Activated CD4-positive, CD25-positive, alpha-beta regulatory T cell treated with anti-CD3 and anti-CD28 coated beads, Interleukin-2, amount 50 U/mL, for 16 hours (primary cell): Measurements from ENCODE around the gene STN1.

Experiments used
- DNase-seq: peaks from one replicate; pipeline ENCODE4 v3.0.0-alpha.2; 2020; ENCODE audit warnings: low read depth, low spot score

Gene STN1, protein sequence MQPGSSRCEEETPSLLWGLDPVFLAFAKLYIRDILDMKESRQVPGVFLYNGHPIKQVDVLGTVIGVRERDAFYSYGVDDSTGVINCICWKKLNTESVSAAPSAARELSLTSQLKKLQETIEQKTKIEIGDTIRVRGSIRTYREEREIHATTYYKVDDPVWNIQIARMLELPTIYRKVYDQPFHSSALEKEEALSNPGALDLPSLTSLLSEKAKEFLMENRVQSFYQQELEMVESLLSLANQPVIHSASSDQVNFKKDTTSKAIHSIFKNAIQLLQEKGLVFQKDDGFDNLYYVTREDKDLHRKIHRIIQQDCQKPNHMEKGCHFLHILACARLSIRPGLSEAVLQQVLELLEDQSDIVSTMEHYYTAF

DNA sequence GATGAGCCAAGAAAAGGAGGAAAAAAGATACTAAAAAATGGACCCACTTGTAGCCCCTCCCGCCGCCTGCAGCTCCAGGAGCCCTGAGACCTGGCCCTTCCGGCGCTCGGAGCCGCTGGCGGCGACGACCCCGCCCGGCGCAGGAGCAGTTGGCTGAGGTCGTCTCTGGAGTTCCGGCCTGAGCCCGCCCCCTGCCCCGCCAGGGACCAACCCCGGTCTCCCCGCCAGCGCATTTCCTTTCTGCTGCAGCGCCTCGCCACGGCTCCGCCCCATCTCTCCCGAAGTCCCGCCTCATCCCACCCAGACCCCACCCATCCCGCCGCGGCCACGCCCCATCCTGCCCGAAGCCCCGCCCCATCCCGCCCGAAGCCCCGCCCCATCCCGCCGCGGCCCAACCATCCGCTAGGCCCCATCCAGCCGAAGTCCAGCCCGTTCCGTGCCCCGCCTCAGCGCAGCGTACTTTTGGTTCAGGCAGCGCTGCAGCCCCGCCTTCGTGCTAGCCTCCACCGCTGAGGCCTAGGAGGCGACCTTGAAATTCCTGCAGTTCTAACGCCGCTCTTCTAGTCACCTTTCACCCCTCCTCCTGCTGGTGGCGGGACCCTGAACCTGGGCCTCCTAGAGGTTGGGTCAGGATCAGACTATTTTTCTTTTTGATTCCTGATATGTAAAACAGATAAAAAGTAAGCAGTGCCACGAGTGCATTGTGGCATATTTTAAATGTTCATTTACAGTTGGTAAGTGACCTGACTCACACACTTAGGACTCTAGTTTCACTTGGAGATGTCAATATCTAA, at the start of gene STN1:
Gene STN1 (minus strand): TSS at position 132 of the 794 bp plus-strand sequence. CDS start 590 bp downstream, outside the sequence.
- peak; percentile 87 for DNase-seq

DNA sequence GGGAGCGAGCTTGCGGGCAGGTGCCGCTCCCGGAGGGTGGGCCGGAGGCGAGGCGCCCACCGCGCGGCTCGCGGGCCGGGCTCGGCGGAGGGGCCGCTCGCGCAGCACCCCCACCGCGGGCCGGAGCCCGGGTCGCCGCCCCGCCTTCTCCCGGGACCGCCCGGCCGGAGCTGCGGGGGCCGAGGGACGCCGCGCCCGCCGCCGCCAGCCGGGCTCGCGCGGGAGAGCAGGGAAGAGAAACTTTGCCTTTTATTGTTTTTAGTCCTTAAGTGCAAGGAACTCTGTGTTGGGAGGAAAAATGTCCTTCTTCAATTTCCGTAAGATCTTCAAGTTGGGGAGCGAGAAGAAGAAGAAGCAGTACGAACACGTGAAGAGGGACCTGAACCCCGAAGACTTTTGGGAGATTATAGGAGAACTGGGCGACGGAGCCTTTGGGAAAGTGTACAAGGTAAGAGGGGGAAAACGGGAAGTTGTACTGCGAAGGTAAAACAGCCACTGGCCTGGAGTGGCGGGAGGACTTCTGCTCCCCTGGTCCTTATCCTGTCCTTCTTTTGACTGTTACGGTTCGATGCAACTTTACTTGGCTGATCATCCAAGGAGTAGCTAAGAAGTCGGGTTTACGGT, 49.6 kb upstream of the STN1 start:
- no peak for DNase-seq

DNA sequence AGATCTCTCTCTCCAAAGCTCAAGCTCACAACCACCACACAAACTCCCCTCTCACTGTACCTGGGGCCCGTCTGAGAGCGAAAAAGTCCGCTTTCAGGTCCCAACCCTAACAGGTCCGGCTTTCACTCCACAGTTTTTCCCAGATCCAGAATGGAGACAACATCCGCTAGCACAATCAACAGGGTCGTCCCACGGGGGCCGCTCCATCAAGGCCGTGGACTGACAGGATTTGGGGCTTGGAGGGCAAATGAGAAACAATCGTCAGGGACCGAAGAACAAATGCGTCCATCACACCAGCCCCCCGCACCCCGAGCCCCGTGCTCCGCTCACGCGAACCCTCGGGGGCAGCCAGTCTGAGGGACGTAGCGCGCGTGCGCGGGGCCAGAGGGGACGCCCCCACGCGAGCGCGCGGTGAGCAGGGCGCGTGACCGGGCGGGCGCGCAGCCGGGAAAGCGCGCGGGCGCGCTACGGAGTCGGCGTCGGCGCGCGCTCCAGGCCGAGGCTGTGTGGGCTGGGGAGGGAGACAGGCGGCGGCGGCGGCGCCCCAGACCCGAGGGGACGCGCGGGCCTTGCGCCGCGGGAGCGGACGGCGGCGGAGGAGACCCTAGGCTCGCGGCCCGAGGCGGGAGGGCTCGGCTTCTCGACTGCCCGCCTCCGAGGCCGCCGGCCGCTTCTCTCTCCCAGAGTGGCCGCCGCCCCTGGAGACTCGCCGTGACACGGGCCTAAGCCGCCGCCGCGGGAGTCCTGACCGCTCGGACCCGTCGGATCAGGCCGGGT, 48.9 kb upstream of the STN1 start, which contains the start of gene SLK:
Gene SLK (plus strand): TSS at position 470 of the 777 bp plus-strand sequence. CDS start 606 bp downstream, outside the sequence.
- peak; percentile 69 for DNase-seq

DNA sequence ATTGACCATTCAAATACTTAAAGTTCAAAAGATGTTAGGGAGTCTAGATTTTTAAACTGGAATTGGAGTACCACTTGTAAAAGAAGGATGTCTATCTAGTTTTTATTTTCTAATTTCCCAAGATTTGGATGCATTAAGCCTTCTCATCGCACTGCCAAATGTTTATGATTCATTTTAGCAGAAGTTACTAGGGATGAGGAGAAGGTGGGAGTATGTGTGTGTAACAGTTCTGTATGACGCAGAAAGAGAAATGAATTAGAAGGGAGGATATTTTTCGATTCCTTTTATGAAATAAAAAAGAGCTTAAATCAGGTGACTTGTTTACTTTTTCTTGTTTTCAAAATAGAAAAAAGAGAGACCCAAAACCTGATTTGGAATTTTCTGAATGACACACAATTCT, 42.1 kb upstream of the STN1 start:
- DNase-seq = no peak

DNA sequence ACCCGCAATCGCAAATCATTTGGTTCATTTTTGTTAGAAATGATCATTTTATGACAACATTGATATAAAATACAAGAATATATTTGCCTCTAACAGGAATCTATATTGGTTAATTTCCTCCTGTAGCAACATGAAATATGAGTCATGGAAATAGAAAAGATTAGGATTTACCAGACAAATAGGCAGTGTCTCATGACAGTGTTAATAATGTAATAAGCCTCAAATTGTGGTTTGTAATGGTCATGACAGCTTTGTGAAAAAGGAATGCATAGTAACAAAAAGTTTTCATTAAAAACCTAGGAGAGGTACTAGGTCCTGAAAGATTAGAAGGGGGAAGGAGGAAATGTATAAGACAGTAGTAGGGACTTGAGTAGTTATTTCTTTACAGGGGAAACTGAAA, 41.0 kb upstream of the STN1 start:
- DNase-seq = no peak

DNA sequence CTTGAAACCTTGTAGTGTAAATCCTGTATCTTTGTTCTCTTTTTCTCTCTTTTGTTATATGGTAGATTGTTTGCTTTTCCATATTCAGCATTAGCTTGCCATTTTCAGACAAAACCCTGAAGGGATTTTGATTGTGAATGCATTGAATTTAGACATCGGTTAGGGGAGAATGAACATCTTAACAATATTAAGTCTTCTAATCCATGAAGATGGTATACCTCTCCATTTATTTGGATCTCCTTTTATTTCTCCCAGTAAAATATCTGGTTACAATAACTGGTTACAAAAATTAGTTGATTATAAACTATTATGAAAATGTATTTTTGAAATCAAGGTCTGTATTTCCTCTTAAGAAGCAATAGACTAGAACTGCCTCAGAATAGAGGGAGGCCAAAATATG, 36.6 kb upstream of the STN1 start:
- DNase-seq = no peak

DNA sequence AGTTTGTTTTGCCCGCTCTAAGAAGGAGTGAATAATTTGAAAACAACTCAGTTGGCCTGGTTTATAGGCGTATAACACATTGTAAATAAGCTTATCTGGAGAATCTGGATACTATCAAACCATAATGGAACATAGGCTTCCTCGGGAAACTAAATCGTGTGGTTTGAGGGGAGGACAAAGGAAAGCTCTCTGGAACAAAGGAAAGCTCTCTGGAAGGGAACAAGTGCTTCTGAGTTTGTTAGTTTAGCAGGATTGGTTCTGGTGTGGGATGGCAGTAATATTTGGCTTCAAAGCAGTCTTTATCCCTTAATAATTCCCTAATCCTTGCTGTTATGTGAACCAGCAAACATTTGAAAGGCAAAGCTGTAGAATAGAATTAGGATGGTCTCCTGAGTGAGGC, 34.0 kb upstream of the STN1 start:
- no peak for DNase-seq

DNA sequence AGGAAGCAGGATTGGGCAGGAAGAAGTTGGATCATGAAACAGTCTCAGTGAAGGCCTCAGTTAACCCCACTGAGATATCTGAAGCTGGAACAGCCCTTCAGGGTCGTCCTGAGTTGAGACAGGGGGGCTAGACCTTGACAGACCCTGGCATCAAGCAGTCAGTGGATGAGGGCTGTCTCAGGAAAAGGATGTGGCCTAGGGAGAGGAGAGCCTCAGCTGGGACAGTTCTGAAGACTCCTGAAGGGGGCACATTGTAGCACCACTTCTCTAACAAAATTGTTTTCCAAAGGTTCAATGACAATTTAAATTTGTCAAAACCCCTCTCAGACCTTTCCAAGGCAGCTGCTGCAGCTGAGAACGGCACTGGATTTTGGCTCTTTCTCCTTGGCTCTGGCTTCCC, 33.2 kb upstream of the STN1 start:
- DNase-seq = no peak

DNA sequence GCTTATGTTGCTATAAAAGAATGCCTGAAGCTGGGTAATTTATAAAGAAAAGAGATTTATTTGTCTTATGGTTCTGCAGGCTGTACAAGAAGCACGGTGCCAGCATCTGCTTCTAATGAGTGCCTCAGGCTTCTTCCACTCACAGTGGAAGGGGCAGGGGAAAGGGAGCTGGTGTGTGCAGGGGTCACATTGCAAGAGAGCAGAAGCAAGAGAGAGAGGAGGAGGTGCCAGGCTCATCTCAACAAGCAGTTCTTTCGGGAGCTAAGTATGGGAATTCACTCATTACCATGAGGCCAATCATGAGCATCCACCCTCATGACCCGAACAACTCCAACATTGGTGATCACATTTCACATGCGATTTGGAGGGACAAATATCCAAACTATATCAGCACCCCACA, 31.7 kb upstream of the STN1 start:
- DNase-seq = no peak

GRCh38 chr10:103947799-103948516, 30.0 kb upstream of the STN1 start:
- no peak for DNase-seq

- no peak for DNase-seq
Measured at GRCh38 chr10:103942866-103943265, 24.9 kb upstream of the STN1 start.

DNA sequence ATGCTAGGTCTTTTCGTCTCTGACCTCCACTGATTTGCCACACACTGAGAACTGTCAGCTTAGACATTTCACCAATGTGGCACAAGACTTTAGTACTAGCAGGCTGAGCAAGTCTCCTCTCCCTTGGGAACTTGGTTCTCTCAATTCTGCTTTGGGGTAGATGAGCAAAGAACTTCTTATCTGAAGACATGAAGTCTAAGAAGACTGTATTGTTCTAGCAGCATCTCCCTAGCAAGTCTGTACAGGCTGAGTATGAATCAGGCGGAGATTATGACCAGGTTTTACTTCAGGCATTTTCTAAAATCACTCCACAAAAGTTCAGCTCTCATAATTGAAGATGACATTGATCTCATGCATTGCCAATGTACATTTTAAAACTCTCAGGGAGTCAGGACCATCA, 23.8 kb upstream of the STN1 start:
- no peak for DNase-seq

DNA sequence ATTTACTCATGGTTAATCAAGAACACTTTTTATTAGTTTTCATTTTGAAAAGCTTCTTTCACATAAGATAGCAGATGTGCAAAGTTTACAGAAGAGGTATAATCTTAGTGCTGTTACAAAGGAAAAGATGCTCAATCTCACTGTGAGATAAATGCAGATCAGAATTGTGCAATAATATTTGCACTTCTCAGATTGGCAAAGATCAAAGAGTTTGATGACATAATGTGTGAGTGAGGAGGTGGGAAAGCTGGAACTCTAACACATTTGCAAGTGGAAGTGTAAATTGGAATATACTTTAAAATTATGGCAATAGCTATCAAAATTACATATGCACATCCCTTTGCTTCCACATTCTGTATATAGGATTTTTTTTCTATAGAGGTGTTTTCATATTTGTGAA, 21.5 kb upstream of the STN1 start:
- no peak for DNase-seq

- no peak for DNase-seq
Measured at GRCh38 chr10:103936022-103936421, 18.0 kb upstream of the STN1 start.

DNA sequence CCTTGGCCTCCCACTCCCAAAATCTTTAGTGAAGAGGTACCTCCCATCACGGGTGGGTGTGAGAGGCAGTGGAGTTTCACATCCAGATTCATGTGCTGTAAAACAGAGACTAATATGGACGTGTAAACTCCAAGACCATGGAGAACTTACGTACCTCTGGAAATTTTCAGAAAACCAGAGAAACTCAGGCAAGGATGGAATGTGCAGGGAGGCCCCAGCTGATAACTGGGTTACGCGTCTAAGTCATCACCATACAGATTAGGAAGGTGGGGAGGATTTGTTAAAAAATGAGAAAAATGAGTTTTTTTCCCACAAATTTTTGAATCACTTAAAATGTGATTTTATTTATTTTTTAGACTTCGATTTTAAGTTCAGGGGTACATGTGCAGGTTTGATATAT, 16.3 kb upstream of the STN1 start:
- DNase-seq = no peak

DNA sequence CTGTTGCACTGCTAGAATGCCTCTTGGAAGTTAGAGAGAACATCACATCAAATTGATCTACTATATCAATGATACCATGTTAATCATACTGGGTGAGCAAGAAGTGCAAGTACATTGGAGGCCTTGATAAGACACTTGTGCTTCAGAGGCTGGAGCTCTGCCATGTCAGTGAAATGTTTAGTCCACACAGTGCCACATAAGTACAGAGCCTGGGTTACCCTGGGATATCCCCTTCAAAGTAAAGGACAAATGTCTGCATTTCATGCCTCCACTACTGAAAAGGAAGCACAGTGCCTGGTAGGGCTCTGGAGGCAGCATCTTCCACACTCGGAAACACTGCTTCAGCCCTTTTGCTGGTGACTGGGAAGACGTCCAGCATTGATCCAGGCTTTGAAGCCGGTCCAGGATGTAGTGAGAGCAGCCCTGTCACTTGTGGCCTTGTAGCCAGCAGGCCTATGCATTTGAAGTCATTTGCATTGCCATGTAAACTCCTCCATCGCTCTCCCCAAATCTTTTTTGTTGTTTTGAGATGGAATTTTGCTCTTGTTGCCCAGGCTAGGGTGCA, 15.7 kb upstream of the STN1 start:
- no peak for DNase-seq

GRCh38 chr10:103932971-103933370, 15.0 kb upstream of the STN1 start:
- no peak for DNase-seq

GRCh38 chr10:103932271-103932670, 14.3 kb upstream of the STN1 start:
- DNase-seq = no peak

DNA sequence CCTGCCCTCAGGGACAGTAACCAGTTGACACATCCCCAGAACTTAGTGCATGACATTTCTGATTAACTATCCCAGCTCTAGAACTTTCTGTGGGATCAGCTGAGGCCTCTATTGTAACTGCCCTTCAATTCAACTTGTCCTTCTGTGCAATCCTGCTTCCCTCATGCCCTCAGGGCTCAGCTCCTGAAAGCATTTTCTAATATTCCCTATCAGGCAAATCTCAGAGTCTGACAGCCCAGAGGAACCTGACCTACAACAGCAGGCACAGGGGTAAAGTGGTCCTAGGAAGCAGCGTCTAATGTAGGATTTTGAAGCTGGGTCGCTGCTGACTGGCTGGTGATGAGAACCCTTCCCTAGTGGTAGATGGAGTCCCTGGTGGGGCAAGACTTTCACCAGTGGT, 13.6 kb upstream of the STN1 start:
- no peak for DNase-seq

GRCh38 chr10:103930881-103931280, 12.9 kb upstream of the STN1 start:
- no peak for DNase-seq

DNA sequence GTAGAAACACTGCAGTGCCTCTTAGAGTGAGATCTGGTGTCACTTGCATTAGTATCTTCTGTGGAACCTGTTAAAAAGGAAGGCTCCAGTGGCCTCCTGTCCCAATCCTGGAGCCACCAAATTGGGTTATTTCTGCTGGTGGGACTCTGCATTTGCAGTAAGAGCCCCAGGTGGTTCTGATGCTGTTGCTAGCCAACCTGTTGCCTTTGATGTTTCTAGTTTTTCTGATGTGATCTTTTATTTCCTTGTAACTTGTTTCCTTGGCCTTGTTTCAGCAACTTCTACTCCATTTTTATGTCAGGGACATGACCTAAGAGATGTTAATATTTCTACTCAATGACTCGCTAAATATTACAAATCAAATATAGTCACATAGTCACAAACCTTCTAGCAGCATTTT, 12.5 kb upstream of the STN1 start:
- no peak for DNase-seq
